Fibroblast of skin of left quadriceps (primary cell): ENCODE results near the gene NEK6.

ENCODE experiments used
- DNase-seq, 2 experiments: peaks; one replicate each; pipeline ENCODE4 v3.0.0-alpha.2; 2013; ENCODE audit warnings: low read depth in 2 of 2

NEK6 gene

DNA sequence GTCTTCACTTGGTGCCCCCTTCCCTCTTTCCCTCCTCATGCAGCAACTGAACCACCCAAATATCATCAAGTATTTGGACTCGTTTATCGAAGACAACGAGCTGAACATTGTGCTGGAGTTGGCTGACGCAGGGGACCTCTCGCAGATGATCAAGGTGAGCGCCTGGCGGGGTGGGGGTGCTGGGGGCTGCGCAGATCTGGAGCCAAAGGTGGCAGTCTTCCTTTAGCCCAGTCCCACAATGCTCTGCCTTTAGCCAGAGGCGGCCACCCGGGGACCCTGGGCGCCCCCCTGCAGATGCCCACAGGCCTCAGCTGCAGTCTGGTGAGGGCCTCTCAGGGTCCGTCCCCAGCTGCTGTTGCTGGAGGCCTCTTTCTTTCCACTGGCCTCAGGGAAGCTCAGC is 63.7 kb downstream of the NEK6 start:
- no peak for DNase-seq

DNA sequence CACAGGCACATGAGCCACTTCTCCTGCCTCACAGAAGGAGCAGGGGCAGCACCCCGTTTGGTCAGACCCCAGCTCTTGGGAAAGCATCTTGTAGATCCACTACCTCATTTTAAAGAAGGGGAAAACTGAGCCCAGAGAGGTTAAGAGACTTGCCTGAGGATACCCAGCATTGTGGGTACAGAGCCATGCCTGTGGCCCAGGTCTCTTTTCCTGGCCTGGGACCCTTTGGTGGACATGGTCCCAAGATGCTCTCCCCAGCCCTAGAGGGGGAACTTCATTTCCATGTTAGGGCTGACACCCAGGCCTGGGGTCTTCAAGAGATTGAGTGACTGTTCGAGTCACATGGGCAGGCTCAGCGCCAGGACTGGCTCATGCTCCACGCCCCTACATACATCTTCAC is 64.2 kb downstream of the NEK6 start:
- DNase-seq, result no peak

DNA sequence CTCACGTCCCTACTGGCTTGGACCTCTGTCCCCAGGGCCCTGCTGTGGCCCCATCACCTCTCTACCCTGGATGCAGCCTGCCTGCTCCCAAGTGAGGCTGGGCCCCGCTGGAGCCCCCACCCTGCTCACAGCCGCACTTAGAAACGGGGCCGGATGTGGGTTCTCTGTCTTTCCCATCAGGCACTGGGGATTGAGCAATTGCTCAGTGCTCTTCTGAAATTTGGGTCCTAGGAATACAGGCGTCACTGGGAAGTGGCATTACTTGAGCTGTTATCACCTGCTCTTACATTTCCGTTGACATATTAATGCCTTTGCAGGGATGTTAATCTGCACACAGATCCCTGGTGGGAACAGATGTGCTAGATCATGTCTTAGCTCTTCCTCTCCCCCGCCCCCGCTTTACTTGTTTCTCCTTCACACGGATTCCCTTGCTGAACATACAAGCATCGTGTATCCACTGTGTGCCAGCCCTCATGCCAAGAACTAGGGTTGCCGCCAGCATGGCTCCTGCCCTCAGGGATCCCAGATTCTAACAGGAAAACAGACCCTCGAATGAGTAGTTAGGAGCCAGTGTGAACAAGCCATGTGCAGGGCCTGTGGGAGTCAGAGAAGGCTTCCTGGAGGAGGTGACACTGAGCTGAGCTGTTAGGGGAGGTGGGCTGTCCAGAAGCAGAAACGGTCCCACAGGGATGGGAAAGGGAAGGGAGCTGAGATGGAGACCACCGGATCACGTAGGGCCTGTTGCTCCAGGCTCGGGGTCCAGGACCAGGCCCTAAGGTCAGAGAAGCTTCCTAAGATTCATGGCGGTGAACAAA is 65.1 kb downstream of the NEK6 start:
- DNase-seq, result no peak

- no peak for DNase-seq
Measured at GRCh38 chr9:124323904-124324303, 66.2 kb downstream of the NEK6 start.

- no peak for DNase-seq
Measured at GRCh38 chr9:124325816-124326215, 68.1 kb downstream of the NEK6 start.

DNA sequence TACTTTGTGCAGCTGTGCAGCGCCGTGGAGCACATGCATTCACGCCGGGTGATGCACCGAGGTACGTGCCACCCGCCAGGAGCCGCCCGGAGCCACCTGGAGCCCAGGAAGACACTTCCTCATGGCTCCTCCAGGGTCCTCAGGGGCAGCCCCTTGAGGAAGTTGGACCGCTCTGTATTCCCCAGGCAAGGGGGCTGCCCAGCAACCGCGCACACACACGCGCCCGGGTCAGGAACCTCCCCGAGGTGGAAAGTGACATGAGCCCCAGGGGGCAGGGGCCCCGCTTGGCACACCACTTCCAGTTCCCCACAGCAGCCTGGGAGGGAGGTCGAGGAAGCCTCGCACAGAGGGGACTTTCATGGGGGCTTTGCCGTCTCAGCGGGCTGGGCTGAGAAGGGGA is 68.6 kb downstream of the NEK6 start:
- no peak for DNase-seq

GRCh38 chr9:124327491-124327890 is 69.7 kb downstream of the NEK6 start:
- DNase-seq, result no peak

GRCh38 chr9:124328285-124328684 is 70.5 kb downstream of the NEK6 start:
- DNase-seq, result no peak

- no peak for DNase-seq
Measured at GRCh38 chr9:124329206-124329792, 71.5 kb downstream of the NEK6 start.

DNA sequence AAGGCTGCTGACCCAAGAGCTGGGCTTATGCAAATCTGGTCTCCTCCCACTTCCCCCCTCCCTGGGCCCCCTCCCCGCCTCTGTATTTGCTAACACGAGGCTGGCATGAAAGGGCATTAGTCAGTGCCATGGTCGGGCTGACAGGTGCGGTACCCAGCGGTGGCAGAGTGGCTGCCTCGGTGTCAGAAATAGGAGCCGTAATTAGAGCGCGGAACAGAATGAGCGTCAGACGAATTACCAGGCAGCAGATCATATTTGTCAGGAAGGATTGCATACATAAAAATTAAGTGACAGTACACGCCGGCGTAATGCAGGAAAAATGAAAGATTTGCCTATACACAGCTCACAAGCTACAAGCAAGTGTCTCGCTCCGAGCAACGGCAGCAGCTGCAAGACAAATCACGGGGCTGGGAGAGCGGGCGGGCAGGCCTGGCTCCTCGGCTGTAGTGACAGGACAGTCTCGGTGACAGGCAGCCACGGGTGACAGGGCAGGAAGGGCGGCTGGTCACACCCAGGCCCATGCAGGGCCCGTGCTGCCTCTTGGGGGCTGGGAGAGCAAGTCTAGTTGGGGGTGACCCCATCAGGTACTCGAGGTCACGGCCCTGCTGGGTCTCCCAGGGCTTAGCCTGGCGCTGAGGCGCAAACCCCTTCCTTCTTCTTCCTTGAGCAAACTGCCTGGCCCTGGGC is 72.4 kb downstream of the NEK6 start:
- DNase-seq, result no peak

DNA sequence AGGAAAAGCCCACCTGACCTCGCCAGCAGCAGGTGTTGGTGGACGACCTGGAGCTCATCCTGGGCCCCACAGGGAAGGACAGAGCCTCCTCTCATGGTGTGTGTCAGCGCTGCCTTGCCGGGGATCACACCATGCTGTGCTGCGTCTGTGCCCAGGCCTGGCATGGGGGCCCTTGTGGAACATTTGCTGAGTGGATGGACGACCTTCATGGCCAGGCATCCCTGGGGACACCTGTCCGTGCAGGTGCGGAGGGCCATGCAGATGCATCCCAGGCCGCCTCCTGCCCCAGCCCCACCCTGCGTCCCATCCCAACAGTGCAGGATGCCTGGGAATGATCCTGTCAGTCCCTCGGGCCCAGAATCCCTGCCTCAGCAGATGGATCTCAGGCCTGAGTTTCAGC is 73.8 kb downstream of the NEK6 start:
- no peak for DNase-seq

DNA sequence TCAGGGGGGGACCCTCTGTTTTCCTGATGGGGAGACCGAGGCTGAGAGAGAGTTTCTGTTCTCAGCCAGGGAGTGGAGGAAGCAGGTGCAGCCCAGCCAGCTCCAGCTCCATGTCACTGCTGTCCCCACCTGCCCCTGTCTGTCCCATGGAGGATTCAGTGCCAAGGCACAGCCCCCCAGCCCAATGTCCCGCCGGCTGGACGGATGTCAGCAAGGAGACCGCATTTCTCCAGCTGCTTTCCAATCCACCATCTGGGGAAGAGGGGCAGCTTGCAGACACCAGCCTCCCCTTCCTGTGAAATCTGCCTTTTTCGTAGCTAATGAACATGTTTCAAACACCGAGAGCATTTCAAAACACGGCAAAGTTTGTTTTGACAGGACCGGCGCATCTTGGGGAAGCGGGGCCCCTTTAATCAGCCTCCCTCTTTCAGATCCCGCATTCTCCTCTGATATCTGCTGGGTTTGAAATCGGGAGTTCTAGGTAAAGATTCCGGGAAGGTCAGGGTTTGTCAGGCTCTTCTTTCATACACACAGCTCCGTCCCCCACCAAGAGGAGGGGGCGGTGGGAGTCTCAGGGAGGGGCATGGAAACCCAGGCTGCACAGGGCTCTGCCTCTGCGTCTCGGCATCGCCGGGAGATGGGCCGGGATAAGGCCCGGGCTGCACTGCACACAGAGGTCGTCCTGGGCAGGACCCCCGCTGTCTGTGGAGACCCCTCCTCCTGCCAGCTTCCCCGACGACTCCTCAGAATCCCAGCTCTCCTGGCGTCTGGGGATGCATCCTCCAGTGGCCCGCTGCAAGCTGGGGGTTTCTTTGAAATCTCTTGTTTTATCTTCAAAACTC is 74.8 kb downstream of the NEK6 start:
- no peak for DNase-seq

DNA sequence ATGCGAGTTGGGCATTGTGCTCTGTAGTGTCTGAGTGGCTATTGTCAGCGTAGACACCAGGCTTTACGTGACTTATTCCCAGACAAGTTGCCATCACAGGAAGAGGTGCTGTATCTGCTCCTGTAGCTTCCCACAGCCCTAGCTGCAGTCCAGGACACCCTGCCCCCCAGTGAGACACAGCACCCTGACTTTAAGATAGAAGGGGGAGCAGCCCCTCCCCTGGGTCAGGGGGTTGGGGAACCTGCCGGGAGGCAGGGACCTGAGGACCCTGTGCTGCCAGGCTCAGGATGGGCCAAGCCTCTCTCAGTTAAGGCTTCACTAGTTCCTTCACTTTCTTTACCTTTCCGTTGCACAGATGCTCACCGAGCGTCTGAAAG is 75.4 kb downstream of the NEK6 start:
- DNase-seq, result no peak

DNA sequence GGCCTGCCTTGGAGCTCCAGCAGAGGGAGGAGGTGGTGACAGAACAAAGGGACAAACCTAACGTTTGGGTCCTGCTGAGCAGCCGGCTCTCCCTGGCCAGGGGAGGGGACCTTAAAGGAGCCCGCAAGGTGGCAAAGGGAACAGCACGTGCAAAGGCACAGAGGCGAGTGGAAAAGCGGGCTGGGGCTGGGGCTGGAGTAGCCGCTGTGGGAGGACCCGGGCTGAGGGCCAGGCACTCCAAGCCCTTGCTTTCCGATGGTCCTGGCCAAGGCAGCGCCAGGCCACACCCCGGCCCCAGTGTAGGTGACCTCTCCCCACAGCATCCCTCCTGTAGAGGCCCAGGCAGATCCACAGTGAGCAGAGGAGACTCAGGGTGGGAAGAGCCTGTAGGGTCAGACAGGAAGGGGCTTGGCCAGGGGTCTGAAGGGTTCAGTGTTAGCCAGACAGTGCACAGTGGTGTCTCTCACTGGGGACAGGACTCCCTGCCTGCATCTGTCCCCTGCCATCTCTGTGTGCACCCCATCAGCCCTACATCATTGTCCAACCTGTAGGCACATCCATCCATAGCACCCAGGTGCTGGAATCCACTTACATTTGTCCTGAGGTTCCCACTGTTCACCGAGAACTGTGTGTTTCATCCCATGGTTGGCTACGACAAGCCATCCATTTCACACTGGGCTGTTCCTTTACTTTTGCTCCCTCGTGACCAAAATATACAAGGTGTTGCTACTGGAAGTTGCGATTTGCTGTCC is 77.0 kb downstream of the NEK6 start:
- no peak for DNase-seq

DNA sequence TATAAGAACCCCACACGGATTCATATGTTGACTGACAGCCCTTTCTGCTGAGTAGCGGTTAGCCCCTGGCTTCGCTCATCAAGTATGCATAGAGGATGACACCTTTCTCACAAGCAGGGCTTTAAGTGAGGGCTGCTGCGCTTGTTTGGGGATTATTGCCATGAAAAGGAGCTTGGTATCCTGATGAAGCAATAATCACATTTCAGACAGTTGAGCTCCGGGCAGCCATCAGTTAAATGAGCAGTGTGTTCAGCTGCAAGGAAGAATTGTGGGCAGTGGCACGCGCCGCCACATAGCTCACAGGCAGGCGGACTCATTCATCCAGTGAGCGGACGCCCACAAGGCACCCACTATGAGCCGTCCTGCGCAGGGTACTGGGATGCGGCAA is 77.6 kb downstream of the NEK6 start:
- DNase-seq, result no peak

DNA sequence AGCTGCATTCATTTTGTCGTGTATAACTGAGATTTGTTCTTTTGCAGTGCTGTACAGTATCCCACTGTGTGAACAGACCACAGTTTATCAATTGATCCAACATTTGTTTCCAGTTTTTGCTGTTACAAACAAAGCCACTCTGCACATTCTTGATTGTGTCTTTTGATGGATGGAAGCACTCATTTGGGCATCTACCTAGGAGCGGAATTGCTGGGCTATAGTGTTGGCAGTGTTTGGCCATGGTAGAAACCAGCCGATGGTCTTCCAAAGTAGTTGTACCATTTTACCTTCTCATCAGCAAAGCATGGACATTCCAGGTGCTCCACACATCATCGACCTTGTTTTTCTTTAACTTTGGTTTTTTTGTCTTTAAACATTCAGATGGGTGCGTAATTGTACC is 79.8 kb downstream of the NEK6 start:
- DNase-seq, result no peak

DNA sequence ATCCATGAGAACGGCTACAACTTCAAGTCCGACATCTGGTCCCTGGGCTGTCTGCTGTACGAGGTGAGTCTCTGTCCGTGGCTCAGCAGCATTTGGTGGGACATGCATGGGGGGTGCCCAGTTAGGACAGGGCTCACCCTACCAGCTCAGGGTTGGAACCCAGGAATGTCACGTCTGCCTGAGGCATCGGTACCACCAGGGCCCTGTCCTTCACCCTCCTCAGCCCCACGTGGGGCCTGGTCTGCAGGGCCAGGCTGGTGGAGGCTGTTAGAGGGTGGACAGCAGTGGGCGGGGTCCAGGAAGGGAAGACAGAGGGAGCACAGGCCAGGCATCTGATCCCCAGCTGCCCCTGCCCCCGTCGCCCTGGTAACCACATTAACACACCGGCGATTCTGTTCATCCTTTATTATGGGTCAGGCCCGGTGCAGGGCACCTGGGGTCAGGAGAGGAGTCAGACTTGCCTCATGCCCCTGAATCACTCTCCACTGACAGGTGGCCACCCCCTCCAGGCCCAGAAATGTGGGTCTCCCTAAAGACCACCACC is 81.9 kb downstream of the NEK6 start:
- no peak for DNase-seq

DNA sequence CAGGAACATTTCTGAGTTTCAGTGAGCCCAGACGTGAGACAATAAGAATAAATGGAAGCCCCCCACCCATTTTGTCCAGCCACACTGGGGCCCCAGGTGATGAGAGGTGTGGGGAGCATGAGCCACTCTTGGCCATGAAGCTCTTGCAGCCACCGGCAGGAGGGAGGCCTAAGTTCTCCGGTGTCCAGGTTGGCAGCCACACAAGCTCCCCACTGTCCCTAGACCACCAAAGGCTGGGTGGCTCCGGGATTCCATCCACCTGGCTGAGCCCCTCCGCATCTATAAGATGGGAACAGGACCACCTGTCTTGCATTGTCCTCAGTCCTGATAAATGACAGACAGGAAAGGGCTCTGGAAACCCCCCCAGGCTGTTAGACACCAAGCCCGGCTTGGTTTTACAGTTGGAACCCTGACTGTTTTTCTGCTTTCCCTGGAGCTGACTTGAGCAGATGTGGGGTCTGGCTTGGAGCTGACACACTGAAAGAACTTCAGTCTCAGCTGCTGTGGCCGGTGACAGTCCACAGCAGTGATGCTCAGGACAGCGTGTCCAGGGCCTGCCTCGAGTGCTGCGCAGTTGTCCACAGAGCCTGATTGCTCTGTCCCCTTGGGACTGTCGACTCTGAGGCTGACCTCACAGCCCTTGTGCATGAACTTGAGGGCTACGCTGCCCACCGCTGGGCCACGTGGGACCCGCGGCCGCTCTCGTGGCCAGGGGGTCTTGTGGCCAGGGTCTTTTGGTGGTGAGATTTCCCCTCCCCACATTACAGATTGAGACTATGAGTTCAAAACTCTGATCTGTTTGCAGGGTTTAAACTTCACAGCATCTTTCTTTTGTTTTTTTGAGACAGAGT is 82.7 kb downstream of the NEK6 start:
- DNase-seq, result no peak

GRCh38 chr9:124341455-124342170 is 83.9 kb downstream of the NEK6 start:
- no peak for DNase-seq

- DNase-seq, result no peak
Measured at GRCh38 chr9:124342402-124342775, 84.6 kb downstream of the NEK6 start.
